SW 1271 (cell line): ENCODE data around the gene PSMG2.
A peak's percentile ranks its signal among the peaks of the same experiment; 100 is the strongest.

Experiments
- DNase-seq, 2 experiments: peaks; one replicate each; lab custom pipeline; 2025; lab: John Stamatoyannopoulos, UW

Gene PSMG2, protein sequence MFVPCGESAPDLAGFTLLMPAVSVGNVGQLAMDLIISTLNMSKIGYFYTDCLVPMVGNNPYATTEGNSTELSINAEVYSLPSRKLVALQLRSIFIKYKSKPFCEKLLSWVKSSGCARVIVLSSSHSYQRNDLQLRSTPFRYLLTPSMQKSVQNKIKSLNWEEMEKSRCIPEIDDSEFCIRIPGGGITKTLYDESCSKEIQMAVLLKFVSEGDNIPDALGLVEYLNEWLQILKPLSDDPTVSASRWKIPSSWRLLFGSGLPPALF

DNA sequence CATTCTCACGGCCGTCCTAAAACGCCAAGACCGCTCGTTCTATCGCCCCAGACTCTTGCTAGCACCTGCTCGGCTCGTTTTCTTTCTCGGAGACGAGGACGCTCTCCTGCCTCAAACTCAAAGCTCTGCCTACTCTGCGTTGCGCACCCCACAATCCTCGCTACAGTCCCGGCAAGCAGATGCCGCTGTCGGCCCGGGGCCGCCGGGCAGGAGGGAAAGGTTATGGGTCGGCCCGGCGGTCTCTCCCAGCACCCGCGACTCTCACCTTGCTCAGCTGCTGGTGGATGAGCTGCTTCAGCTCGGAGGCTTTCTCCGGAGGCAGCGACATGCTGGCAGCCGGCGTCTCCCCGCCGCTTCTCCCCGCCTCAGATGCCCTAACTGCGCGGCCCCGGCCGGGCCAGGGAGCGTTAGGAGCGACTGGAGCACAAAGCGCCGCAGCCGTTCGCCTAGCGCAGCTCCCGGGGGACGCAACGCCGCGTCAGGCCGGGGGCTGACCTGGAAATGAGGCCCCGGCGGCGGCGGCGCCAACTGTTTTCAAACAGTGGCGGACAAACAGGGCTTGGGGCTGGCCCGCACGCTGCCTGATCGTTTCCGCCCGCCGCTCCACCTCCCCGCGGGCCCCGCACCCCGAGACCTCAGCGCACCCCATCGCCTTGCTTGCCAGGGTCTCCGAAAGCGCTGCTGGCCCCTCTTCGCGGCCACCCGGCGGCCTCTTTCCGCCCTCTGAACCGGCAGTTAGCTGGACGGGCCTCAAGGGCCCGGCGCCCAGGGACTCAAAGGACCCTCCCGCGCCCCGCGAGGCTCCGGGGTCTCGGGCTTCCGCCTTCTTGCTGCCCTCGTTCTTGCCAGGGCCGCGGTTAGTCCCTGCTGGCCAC lies at the start of gene PSMG2, which contains the start of gene CEP76:
Gene PSMG2 (plus strand): TSS at position 822 of the 875 bp plus-strand sequence. CDS start 66 bp downstream, outside the sequence.
Gene CEP76 (minus strand): TSS at position 503 of the 875 bp plus-strand sequence. CDS start 175 bp downstream, at position 328.
- DNase-seq: peak; percentile 25 to 49

DNA sequence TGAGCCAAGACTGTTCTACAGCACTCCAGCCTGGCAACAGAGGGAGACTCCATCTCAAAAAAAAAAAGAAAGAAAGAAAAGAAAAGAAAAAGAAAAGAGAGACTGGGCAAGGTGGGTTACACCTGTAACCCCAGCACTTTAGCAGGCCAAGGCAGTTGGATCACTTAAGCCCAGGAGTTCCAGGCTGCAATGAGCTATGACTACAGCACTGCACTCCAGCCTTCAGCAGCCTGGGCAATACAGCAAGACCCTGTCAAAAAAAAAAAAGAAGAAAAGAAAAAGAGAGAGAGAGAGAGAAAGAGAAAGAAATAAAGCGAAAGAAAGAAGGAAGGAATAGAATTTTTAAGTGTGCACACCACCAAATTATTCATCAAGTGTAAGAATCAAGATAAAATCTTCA lies 47.9 kb upstream of the PSMG2 start:
- no peak for DNase-seq

DNA sequence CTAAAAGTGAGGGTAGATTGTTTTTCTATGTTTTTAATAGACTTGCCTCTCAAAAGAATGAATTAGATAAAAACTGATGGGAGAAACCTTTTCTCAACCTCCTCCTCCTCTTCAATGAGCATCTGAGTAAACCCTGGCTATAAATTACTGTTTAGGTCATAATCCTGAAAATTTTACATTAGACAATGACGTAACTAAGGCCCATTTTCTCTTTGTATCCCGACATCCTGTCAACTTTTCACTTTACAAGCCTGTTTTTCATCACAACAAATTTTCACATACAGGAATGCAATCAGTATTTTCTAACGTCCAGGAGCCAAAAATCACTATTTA lies 46.3 kb upstream of the PSMG2 start:
- DNase-seq: peak in 1 of 2 experiments; percentile 4

DNA sequence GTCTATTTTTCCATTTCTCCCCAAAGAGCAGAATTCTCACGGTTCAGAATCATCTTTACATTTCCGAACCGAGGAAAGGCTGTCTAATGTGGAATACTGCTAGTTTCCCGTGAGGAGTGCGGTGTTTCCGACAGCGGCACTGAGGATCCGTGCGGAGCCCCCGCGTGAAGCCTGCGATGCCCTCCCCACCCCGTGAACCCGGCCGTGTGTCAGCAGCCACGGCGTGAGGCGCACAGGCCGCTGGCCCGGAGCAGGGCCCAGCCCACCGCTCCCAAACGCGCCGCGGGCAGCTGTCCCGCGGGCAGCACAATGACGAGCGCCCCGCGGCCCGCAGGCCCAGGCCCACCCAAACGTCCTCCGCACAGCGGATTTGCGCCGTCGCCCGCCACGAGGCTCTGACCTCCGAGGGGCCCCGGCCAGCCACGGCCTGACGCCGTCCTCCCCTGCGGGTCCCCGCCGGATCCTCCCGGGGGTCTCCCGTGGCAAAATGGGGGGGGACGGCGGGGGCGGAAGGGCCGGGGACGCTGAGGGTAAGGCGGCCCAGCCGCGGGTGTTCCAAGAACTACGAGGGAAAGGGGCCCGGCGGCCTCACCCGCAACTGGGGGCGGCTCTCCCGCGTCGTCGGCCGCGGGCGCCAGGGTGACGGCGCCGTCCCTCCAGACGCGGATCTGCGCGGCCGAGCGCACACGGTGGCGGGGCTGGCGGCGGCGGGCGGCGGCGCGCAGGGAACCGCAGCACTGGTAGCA lies 45.7 kb upstream of the PSMG2 start:
- DNase-seq: no peak

DNA sequence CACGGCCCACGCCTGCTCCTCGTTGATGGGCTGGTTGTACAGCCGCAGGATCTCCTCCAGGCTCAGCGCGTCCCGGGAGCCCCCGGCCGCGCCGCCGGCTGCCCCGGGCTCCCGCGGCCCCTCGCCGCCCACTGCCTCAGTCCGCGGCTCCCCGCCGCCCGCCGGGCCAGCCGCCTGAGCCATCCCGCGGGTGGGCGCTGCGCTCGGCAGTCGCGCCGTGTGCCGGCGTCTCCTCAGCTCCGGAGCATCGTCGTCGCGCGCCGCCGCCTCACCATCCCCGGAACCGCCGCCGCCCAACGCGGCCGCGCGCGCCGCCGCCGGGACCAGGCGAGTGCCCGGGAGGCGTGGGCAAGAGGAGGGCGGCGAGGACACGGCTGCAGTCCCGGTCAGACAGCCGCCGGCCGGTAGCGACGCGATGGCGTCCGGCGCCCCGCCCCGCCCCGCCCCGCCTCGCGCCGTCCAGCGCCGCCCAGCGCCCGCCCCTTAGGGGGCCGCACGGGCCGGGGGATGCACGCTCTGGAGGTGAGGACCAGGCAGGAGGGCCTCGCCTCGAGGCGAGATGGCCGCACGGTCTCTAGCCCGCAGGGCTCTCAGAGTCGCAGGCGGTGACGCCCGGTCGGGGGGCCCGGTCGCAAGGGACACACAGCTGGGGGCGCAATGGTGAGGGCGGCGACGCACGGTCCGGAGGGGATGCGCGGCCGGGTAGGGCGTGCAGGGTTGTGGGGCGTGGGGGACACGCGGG lies 45.0 kb upstream of the PSMG2 start, which contains the start of gene SPIRE1:
Gene SPIRE1 (minus strand): TSS at position 424 of the 742 bp plus-strand sequence. CDS start 241 bp downstream, at position 183.
- DNase-seq: peak in 1 of 2 experiments; percentile 50

DNA sequence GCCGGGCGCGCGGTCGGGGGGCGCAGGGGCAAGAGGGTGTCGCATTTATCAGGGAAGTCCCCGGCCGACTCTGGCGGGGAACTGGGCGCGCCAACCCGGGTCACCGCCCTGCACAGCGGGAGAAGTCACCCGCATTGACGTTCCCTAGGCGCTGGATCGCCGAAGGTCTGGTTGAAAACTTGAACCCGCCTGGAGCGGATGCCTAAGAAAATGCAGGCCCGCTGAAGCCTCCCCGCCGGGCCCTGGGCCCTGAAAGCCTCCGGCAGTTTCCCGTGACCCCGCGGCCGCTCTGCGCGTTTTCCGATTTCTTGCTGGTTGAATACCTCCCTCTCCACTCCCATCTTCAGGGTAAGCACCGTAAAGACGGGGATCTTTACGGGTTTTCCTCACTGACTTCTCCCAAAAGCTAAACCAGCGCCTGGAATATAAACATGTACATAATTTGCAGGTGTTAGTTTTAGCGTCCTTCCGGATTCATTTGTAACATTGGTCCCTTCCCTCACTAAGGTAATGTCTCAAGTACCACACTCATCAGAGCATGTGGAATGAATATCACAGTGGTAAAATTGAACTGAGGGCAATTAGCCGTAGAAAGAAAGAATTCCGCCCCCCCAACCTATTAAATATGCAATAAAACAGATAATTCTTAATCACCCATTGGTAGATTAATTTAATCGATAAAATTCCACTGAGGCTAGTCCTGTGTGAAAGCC lies 44.3 kb upstream of the PSMG2 start:
- DNase-seq: peak in 1 of 2 experiments; percentile 24

DNA sequence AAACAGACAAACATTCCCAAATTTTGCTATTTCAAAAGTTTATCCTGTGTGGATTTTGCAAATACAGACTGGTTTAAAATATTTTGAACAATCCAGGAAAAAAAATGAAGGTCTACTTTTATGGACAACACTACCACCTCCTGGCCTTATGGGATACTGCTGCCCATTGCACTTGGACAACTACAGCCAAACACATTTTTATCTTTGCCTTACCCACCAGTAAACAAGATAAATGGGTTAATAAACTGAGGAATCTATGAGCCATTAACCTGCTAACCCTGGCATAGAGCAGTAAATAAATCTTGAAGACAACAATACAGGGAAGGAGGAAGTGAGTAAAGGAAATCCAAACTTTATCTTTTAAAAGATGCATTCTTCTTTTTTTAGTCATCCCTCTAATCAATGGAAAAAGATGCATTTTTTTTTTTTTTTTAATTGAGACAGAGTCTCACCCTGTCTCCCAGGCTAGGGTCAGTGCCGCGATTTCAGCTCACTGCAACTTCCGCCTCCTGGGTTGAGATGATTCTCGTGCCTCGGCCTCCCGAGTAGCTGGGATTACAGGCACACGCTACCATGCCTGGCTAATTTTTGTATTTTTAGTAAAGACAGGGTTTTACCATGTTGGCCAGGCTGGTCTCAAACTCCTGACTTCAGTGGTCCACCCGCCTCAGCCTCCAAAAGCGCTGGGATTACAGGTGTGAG lies 42.8 kb upstream of the PSMG2 start:
- DNase-seq: peak in 1 of 2 experiments; percentile 57

DNA sequence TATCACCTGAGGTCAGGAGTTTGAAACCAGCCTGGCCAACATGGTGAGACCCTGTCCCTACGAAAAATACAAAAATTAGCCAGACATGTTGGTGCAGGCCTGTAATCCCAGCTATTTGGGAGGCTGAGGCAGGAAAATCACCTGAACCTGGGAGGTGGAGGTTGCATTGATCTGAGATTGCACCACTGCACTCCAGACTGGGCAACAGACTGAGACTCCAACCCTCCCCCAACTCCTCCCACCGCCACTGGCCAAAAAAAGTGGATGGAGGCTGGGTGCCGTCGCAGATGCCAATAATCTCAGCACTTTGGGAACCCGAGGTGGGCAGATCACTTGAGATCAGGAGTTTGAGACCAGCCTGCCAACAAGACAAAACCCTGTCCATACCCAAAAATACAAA lies 34.8 kb upstream of the PSMG2 start:
- DNase-seq: no peak

DNA sequence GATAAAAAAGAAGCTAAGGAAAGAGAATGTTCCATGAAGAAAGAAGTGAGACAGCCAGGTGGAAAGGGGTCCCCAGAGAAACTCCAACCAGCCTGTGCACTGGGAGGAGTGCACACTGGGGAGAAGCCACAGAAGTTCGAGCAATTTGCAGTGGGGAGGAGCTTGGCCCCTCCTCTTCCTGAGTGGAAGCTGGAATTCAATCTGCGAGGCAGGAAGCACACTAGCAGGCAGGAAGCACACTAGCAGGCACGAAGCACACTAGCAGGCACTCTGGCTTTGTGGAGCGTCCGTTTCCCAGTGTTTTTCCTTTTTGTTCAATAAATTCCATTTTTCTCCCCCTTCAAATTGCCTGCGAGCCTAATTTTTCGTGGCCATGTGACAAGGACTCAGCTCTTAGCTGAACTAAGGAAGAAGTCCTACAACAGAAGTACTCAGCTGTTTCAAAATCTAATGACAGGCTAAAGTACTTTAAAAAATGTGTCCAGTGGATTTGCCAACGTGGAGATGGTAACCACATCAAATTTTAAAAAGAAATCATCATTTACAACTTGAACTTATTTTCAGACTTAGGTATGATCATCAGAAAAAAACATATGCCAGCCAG lies 23.6 kb upstream of the PSMG2 start:
- peak; percentile 15 to 70 for DNase-seq

DNA sequence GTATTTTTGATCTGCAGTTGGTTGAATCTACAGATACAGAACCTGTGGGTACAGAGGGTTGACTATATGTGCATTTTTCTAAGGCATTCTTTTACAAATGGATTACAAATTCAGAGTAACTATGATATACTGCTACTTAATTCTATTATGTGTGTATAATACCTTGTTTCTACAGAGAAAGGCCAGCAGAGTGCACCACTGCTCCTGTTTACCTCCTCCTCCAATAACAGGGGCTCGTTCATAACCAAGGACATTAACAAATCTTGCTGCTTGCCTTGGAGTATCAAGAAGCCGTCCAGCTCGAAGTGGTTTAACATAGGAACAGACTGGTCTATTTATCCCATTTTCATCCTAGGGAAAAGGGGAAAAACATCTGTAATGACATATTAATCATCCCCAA lies 16.7 kb upstream of the PSMG2 start:
- no peak for DNase-seq

DNA sequence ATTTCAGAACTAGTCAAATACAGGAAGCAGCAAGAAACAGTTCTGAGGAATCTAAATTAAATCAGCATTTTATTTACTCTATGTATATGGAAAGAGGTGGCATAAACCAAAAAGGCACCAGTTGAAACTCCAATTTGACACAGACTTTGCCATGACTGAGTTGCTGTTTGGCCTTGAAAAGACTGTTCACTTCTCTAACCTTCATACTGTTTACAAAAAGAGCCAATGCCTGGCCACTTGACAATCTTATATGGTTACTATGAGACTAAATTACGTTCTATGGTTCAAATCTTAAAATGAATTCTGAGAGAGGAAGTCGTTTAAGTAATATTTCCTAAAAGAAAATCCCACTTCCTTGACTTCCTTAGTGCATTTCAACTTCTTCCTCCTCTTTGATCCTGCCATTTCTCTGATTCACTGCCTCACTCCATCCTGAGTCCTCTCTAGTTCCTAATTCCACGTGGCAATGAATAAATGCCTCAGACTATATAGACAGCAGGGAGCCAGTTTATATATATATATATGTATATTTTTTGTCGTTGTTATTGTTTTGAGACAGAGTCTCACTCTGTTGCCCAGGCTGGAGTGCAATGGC lies 13.5 kb upstream of the PSMG2 start:
- no peak for DNase-seq

DNA sequence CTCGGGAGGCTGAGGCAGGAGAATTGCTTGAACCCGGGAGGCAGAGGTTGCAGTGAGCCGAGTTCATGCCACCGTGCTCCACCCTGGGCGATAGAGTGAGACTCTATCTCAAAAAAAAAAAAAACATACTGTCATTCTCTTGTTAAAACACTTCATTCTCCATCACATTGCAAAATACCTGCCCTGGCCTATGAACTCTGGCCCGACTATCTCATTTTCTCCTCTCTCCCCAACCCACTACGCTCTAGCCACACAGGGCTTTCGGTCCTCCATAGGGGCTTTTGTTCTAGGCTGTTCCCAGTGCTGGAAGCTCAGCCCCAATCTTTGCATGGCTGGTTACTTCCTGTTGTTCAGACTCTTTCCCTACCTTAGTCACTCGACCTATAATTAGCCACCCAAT lies 10.6 kb upstream of the PSMG2 start:
- no peak for DNase-seq

DNA sequence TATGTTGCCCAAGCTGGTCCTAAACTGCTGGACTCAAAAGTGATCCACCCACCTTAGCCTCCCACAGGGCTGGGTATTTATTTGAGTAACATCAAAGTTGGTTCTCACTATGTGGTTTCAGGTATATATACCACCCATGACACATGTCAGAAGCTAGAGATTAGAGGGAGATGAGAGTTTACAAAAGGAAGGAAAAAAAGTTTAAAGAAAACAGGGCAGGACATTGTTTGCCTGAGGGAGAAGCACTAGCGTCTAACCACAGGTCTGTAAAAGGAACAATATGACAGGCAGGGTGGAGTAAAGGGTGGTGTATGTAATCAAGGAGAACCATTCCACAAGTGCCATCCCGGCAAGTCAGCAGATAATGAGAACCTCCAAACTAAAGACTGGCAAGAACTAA lies 8.8 kb upstream of the PSMG2 start:
- DNase-seq: no peak

DNA sequence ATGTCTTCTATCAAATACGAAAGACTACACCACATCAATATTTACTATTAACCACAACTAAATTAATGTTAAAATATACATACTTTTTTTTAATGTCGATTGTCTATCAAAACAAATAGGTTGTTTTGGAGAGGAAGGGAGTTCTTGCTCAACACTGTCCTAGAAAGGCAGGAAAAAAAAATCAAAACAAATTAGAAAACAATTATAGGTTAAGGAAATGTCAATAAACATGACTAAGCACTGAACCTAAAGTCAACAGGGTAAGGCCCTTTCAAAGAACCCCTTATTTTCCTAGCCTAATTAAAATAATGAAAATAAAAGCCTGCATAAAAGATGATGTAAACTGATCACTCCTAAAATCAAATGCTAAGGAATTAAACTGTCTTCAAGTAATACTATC lies 3.1 kb upstream of the PSMG2 start:
- DNase-seq: no peak

DNA sequence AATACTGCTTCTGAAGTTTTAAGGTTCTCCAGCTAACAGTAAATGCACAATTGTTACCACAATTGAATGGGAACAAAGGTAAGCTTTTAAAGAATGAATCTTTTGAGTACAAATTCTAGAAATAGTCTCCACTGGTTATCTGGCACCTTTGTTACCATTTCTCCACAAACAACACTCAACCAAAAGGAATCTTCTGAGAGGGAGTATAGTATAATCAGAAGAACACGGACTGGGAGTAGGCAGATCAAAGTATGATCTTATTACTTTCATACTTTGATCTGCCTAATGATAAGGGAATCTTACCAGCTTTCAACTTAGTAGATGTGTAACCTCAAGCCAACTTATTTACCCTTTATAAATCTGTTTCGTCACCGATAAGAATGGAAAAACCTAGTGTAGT lies 1.7 kb upstream of the PSMG2 start:
- DNase-seq: no peak

DNA sequence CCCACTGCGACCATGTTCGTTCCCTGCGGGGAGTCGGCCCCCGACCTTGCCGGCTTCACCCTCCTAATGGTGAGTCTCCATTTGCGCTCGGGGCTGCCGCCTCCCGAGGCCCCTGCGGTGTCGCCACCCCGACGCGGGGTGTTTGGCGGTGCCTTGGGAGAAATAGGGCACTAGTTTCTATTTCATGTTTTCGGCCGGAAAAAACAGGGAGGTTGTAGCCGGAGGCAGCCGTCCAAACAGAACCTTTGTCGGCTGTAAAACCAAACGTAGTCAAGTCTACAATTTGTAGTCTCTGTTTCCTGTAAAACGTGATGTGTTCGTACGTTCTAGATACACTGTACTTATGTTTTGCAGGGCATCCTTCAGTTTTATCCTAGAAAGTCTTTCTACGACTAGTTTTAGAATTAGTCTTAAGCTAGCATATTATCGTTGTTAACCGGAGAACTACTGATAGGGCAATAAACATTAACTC lies 290 bp downstream of the PSMG2 start:
- no peak for DNase-seq

DNA sequence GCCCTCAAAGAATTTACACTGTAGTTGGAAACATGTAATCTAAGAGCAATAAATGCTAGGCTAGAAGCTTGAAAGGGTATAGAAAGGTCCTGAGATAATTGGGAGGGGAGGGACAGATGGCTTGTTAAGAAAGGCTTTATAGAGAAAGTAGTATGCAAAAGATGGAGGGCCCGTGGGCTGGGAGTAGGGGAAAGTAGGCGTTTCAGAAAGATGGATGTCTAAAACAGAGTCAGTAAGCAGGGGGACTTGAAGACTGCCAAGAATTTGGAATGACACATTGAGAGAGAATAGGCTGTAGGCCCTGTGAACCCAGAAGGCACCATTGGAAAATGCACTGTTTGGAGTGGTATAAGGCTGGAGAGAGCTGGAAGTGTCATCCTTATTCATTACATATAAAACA lies 822 bp downstream of the PSMG2 start:
- DNase-seq: no peak

DNA sequence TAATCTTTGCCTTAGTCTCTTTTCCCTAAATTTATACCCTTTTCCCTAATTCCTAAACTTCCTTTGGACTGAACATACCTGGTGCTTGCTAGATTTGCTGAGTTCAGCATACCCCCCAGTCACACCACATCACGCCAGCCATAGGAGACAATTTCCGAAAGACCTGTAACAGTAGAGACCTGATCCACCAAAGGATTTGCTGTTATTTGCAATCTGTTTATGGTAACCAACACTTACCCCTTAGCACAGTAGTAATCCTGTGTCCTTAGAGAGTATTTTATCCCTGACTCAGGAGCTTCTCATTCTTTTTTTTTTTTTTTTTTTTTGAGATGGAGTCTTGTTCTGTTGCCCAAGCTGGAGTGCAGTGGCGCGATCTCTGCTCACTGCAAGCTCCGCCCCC lies 8.6 kb downstream of the PSMG2 start:
- no peak for DNase-seq

DNA sequence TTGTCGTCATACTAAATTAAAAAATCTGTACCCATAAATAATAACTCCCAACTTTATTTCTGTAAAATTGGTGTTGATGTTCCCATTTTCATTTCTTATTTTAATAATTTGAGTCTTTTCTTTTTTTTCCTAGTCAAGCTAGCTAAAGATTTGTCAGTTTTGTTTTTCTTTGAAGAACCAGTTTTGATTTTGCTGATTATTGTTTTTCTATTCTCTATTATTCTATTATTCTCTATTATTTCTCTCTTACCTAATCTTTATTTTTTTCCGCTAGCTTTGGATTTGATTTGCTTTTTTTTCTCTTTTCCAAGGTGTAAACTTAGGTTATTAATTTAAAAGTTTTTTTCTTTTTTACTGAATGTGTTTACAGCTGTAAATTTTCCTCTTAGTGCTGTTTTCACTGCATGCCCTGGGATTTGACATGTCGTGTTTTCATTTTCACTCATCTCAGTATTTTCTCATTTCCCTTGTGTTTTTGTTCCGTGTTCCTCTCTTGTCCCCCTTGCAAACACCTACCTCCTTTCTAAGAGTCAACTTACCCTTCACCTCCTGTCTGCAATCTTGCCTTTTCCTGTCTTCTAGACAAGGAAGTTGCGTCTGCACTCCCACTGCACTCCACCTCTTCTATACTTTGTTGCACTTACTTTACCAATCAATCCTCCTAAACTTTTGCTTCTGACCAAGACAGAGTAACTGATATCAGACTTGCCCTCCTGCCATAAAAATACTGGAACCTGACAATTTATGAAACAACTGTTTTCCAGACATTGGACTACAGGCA lies 18.8 kb downstream of the PSMG2 start:
- DNase-seq: no peak
